ENCODE data around the gene SMAGP. TPM values are rescaled to one million over a fixed set of nuclear protein-coding genes. Genes with fewer than 3 reads are reported as not detected.

SMAGP gene
- total and polyA plus RNA-seq, 2 of the 13 experiments (the other 11 are each of a cell fraction or from before 2014, with no cell fraction given), result 9.2 TPM

- 0 out of 2 replicates have a peak, but pooled peaks have one; percentile 4 for TF ChIP-seq ZNF670 (CRISPR knock-in tag; IDR thresholded peaks at IDR 0.05; ENCODE audit: borderline replicate concordance)
- 0 out of 2 replicates have a peak, but pooled peaks have one; percentile 3 for TF ChIP-seq ZNF674 (CRISPR knock-in tag; IDR thresholded peaks at IDR 0.05; ENCODE audit: low read depth)
- no peak for TF ChIP-seq ZNF121 (CRISPR knock-in tag; IDR thresholded peaks at IDR 0.05)
- no peak for TF ChIP-seq ZNF101 (CRISPR knock-in tag; IDR thresholded peaks at IDR 0.05; ENCODE audit: borderline replicate concordance, low read depth)
- no peak; the same call in 1 of the 2 replicates for TF ChIP-seq IRF9 (CRISPR knock-in tag; IDR thresholded peaks at IDR 0.05; ENCODE audit: borderline replicate concordance)
- TF ChIP-seq NFKB2 (CRISPR knock-in tag; IDR thresholded peaks at IDR 0.05; ENCODE audit: borderline replicate concordance), result no peak
- no peak for TF ChIP-seq ZNF800 (CRISPR knock-in tag; IDR thresholded peaks at IDR 0.05)
- TF ChIP-seq MATR3 (CRISPR knock-in tag; IDR thresholded peaks at IDR 0.05), result no peak
- peak; percentile 93 for TF ChIP-seq PATZ1 (CRISPR knock-in tag; IDR thresholded peaks at IDR 0.05)
- no peak for TF ChIP-seq NFYB (CRISPR knock-in tag; IDR thresholded peaks at IDR 0.05)
- no peak for TF ChIP-seq ZEB1 (IDR thresholded peaks at IDR 0.05; ENCODE audit: insufficient replicate concordance, low read depth)
- 0 out of 2 replicates have a peak, but pooled peaks have one; percentile 31 for TF ChIP-seq ZNF569 (CRISPR knock-in tag; IDR thresholded peaks at IDR 0.05; ENCODE audit: borderline replicate concordance)
- no peak for TF ChIP-seq ELK4 (CRISPR knock-in tag; IDR thresholded peaks at IDR 0.05; ENCODE audit: borderline replicate concordance)
- TF ChIP-seq ZNF33B (CRISPR knock-in tag; IDR thresholded peaks at IDR 0.05), result no peak
- TF ChIP-seq ZNF850 (CRISPR knock-in tag; conservative IDR thresholded peaks at IDR 0.05), result no peak
- no peak for TF ChIP-seq FOXO4 (CRISPR knock-in tag; conservative IDR thresholded peaks at IDR 0.05)
- no peak for TF ChIP-seq ZNF749 (CRISPR knock-in tag; IDR thresholded peaks at IDR 0.05; ENCODE audit: borderline replicate concordance)
- TF ChIP-seq ZNF432 (CRISPR knock-in tag; IDR thresholded peaks at IDR 0.05; ENCODE audit: borderline replicate concordance), result no peak
Observed at GRCh38 chr12:51270067-51270950, at the start of gene SMAGP (continued).

Measured in HepG2 (cell line).